Measurements from ENCODE around the gene CDK16.

- TF ChIP-seq CTCF (IDR thresholded peaks at IDR 0.05; ENCODE audit: low read depth, low read length) (no peak), POLR2A (IDR thresholded peaks at IDR 0.05; ENCODE audit: extremely low read depth, insufficient read length) (no peak), MAX (IDR thresholded peaks at IDR 0.05; ENCODE audit: low read depth, low read length) (no peak)
Measured at GRCh38 chrX:47232197-47232802, 13.8 kb downstream of the CDK16 start.
